Measurements from ENCODE around the gene TM9SF1. TPM values are rescaled to one million over a fixed set of nuclear protein-coding genes. Genes with fewer than 3 reads are reported as not detected.

TM9SF1 gene
- polyA plus RNA-seq, 1 donor from 2014 or later = 25.1 TPM

GRCh38 chr14:24164518-24164991, 30.7 kb downstream of the TM9SF1 start:
- H3K9me3 Mint-ChIP-seq = no peaks in the 10 kb centered on the region
- H3K36me3 Mint-ChIP-seq = peaks cover 14% of the 10 kb centered on the region

GRCh38 chr14:24162093-24162492, 33.1 kb downstream of the TM9SF1 start:
- Mint-ChIP-seq H3K27ac (peak overlapping the region; percentile 98 to 100 (median 99)), H3K27me3 (no peaks in the 10 kb centered on the region), H3K4me1 (peaks cover 7 to 29% (median 20%) of the 10 kb centered on the region in 3 donors), H3K9me3 (no peaks in the 10 kb centered on the region), H3K4me3 (peak overlapping the region; percentile 98 to 100 (median 99)), H3K36me3 (peaks cover 14% of the 10 kb centered on the region)

More at GRCh38 chr14:24164518-24164991, 30.7 kb downstream of the TM9SF1 start:
- no peaks in the 10 kb centered on the region for H3K27me3 Mint-ChIP-seq
- H3K27ac Mint-ChIP-seq = peak overlapping the region in 2 of 3 donors; percentile 57 to 84
- peaks cover 7 to 36% (median 28%) of the 10 kb centered on the region in 3 donors for H3K4me1 Mint-ChIP-seq
- H3K4me3 Mint-ChIP-seq = peak overlapping the region in 1 of 4 donors; percentile 85

GRCh38 chr14:24160850-24161804, 34.1 kb downstream of the TM9SF1 start, which contains the start of gene IRF9:
Gene IRF9 (plus strand): TSS chr14:24161265. CDS start chr14:24162145, 880 bp downstream.
- Mint-ChIP-seq H3K36me3 (peaks cover 10% of the 10 kb centered on the region), H3K9me3 (no peaks in the 10 kb centered on the region), H3K4me3 (peak within 1 kb of the TSS; percentile 98 to 100 (median 99)), H3K27me3 (no peaks in the 10 kb centered on the region), H3K4me1 (peaks cover 7 to 29% (median 20%) of the 10 kb centered on the region in 3 donors), H3K27ac (peak within 1 kb of the TSS; percentile 98 to 100 (median 99))

GRCh38 chr14:24160499-24160849, 34.8 kb downstream of the TM9SF1 start:
- H3K36me3 Mint-ChIP-seq = peaks cover 13% of the 10 kb centered on the region
- H3K27me3 Mint-ChIP-seq = no peaks in the 10 kb centered on the region
- H3K9me3 Mint-ChIP-seq = no peaks in the 10 kb centered on the region
- peak overlapping the region; percentile 98 to 100 (median 99) for H3K27ac Mint-ChIP-seq
- H3K4me3 Mint-ChIP-seq = peak overlapping the region in 3 of 4 donors; percentile 98 to 100 (median 99)
- H3K4me1 Mint-ChIP-seq = peaks cover 7 to 29% (median 20%) of the 10 kb centered on the region in 3 donors

GRCh38 chr14:24159777-24160498, 35.3 kb downstream of the TM9SF1 start:
- H3K9me3 Mint-ChIP-seq = no peaks in the 10 kb centered on the region
- H3K36me3 Mint-ChIP-seq = peaks cover 10% of the 10 kb centered on the region
- peaks cover 7 to 27% (median 20%) of the 10 kb centered on the region in 3 donors for H3K4me1 Mint-ChIP-seq

GRCh38 chr14:24157331-24157730, 37.9 kb downstream of the TM9SF1 start:
- Mint-ChIP-seq H3K9me3 (no peaks in the 10 kb centered on the region), H3K27ac (peak overlapping the region in 1 of 3 donors; percentile 64), H3K4me1 (peaks cover 7 to 15% (median 11%) of the 10 kb centered on the region in 3 donors)

More at GRCh38 chr14:24159777-24160498, 35.3 kb downstream of the TM9SF1 start:
- peak overlapping the region in 2 of 3 donors; percentile 98 to 99 for H3K27ac Mint-ChIP-seq
- H3K27me3 Mint-ChIP-seq = no peaks in the 10 kb centered on the region
- peak overlapping the region in 2 of 4 donors; percentile 72 to 99 for H3K4me3 Mint-ChIP-seq

GRCh38 chr14:24156840-24157239, 38.4 kb downstream of the TM9SF1 start:
- Mint-ChIP-seq H3K4me3 (peak overlapping the region in 1 of 4 donors; percentile 39), H3K4me1 (peaks cover 6 to 10% (median 7%) of the 10 kb centered on the region in 3 donors), H3K27me3 (no peaks in the 10 kb centered on the region), H3K27ac (peak overlapping the region in 1 of 3 donors; percentile 39), H3K36me3 (peaks cover 5% of the 10 kb centered on the region), H3K9me3 (no peaks in the 10 kb centered on the region)

More at GRCh38 chr14:24157331-24157730, 37.9 kb downstream of the TM9SF1 start:
- peaks cover 5% of the 10 kb centered on the region for H3K36me3 Mint-ChIP-seq
- H3K4me3 Mint-ChIP-seq = peak overlapping the region in 1 of 4 donors; percentile 39
- H3K27me3 Mint-ChIP-seq = no peaks in the 10 kb centered on the region

- Mint-ChIP-seq H3K27me3 (no peaks in the 10 kb centered on the region), H3K4me3 (peak overlapping the region in 1 of 4 donors; percentile 33), H3K4me1 (peaks cover 0 to 2% (median 1%) of the 10 kb centered on the region in 3 donors), H3K27ac (peak overlapping the region in 2 of 3 donors; percentile 82 to 87), H3K36me3 (peaks cover 3% of the 10 kb centered on the region), H3K9me3 (no peaks in the 10 kb centered on the region)
These were observed 40.1 kb downstream of the TM9SF1 start for GRCh38 chr14:24155100-24155499.

GRCh38 chr14:24151404-24152080, 43.7 kb downstream of the TM9SF1 start:
- no peak overlapping the region for H3K27ac Mint-ChIP-seq
- peaks cover 9 to 13% (median 9%) of the 10 kb centered on the region in 3 donors for H3K4me1 Mint-ChIP-seq
- H3K36me3 Mint-ChIP-seq = peaks cover 3% of the 10 kb centered on the region
- no peaks in the 10 kb centered on the region for H3K27me3 Mint-ChIP-seq
- H3K4me3 Mint-ChIP-seq = peak overlapping the region in 1 of 4 donors; percentile 43
- H3K9me3 Mint-ChIP-seq = no peaks in the 10 kb centered on the region

- Mint-ChIP-seq H3K36me3 (peaks cover 2% of the 10 kb centered on the region), H3K4me3 (peak overlapping the region in 1 of 4 donors; percentile 67), H3K4me1 (peaks cover 13 to 17% (median 13%) of the 10 kb centered on the region in 3 donors), H3K27ac (no peak overlapping the region), H3K27me3 (no peaks in the 10 kb centered on the region), H3K9me3 (no peaks in the 10 kb centered on the region)
These were observed 44.2 kb downstream of the TM9SF1 start for GRCh38 chr14:24150993-24151392.

GRCh38 chr14:24150567-24150966, 44.7 kb downstream of the TM9SF1 start:
- Mint-ChIP-seq H3K4me3 (peak overlapping the region in 2 of 4 donors; percentile 21 to 67), H3K4me1 (peaks cover 17 to 21% (median 17%) of the 10 kb centered on the region in 3 donors), H3K9me3 (no peaks in the 10 kb centered on the region), H3K27ac (no peak overlapping the region), H3K36me3 (no peaks in the 10 kb centered on the region), H3K27me3 (no peaks in the 10 kb centered on the region)

- Mint-ChIP-seq H3K4me1 (peaks cover 18 to 26% (median 20%) of the 10 kb centered on the region in 3 donors), H3K4me3 (peak overlapping the region in 2 of 4 donors; percentile 60 to 98), H3K27me3 (no peaks in the 10 kb centered on the region), H3K9me3 (no peaks in the 10 kb centered on the region), H3K36me3 (no peaks in the 10 kb centered on the region), H3K27ac (no peak overlapping the region)
These were observed 45.2 kb downstream of the TM9SF1 start for GRCh38 chr14:24150061-24150460.

GRCh38 chr14:24149302-24149969, 45.8 kb downstream of the TM9SF1 start:
- Mint-ChIP-seq H3K9me3 (no peaks in the 10 kb centered on the region), H3K27ac (peak overlapping the region in 1 of 3 donors; percentile 63), H3K4me3 (peak overlapping the region in 2 of 4 donors; percentile 65 to 98), H3K36me3 (peaks cover 1% of the 10 kb centered on the region), H3K27me3 (no peaks in the 10 kb centered on the region), H3K4me1 (peaks cover 18 to 26% (median 20%) of the 10 kb centered on the region in 3 donors)

Data from IgD-negative memory B cell (primary cell).